IMR-90 (cell line): ENCODE results near the gene PPIP5K2. TPM values are rescaled to one million over a fixed set of nuclear protein-coding genes. Genes with fewer than 3 reads are reported as not detected.

Experiments
- ATAC-seq: fragments of 200-7000 bp; cut with Tn5 transposase; 2 replicates; pipeline ENCODE4 v1.9.1; 2020; ENCODE audit warnings: low read depth, mild to moderate bottlenecking, moderate library complexity
- BruUV-seq: library from RNA; stranded (reverse); fragments of 400-500 nt; replicated peaks from 2 replicates; lab custom pipeline; 2021; lab: Mats Ljungman, UMichigan
- CTCF ChIA-PET: fragments of 300-600 bp; formaldehyde crosslinking; extraction: SDS; loops from one replicate; lab custom pipeline; 2021; ENCODE audit warnings: antibody characterized with exemption; lab: Yijun Ruan, JAX
- POLR2A ChIA-PET: fragments of 300-600 bp; sonication (Branson Sonifier 250); formaldehyde crosslinking; loops from one replicate; lab custom pipeline; 2022; ENCODE audit warnings: antibody characterized with exemption; ENCODE audit not compliant: unreplicated experiment; lab: Charles Lee
- DNase-seq: peaks from one replicate; pipeline ENCODE4 v3.0.0; 2013
- H2AFZ ChIP-seq: replicated peaks from 2 replicates; pipeline ENCODE3; 2013; ENCODE audit warnings: low read length, mild to moderate bottlenecking; ENCODE audit not compliant: poor library complexity
- H2AK5ac ChIP-seq: 2 replicates; pipeline ENCODE4 v1.6.1; 2013; ENCODE audit warnings: low read depth, low read length, inconsistent platforms
- H2AK9ac ChIP-seq: replicated peaks from 2 replicates; pipeline ENCODE3; 2013; ENCODE audit warnings: mild to moderate bottlenecking, low read depth, low read length, moderate library complexity; ENCODE audit not compliant: poor library complexity
- H2BK120ac ChIP-seq: 2 replicates; pipeline ENCODE4 v1.6.1; 2013; ENCODE audit warnings: low read depth, low read length, inconsistent platforms
- H2BK15ac ChIP-seq: 3 replicates; pipeline ENCODE4 v1.6.1; 2013; ENCODE audit warnings: low read depth, low read length, inconsistent platforms
- H2BK20ac ChIP-seq: 2 replicates; pipeline ENCODE4 v1.6.1; 2013; ENCODE audit warnings: low read depth, mild to moderate bottlenecking, inconsistent platforms, low read length, moderate library complexity
- H2BK5ac ChIP-seq: 2 replicates; pipeline ENCODE4 v1.6.1; 2013; ENCODE audit warnings: mild to moderate bottlenecking, low read depth, low read length, inconsistent platforms; ENCODE audit not compliant: poor library complexity, severe bottlenecking
- H3K14ac ChIP-seq: replicated peaks from 2 replicates; pipeline ENCODE4 v1.6.1; 2013; ENCODE audit warnings: low read depth, low read length, inconsistent platforms
- H3K18ac ChIP-seq: 2 replicates; pipeline ENCODE4 v1.6.1; 2013; ENCODE audit warnings: low read depth, low read length, control low read depth
- H3K23ac ChIP-seq: 2 replicates; pipeline ENCODE4 v1.6.1; 2013; ENCODE audit warnings: low read depth, low read length, inconsistent platforms
- H3K27ac ChIP-seq: 2 replicates; pipeline ENCODE4 v1.5.1; 2013; ENCODE audit warnings: mild to moderate bottlenecking, control low read depth, low read length; ENCODE audit not compliant: insufficient read depth
- H3K27me3 ChIP-seq: 2 replicates; pipeline ENCODE4 v1.6.1; 2013; ENCODE audit warnings: low read length; ENCODE audit not compliant: control insufficient read depth, insufficient read depth
- H3K36me3 ChIP-seq: 2 replicates; pipeline ENCODE4 v1.6.1; 2013; ENCODE audit warnings: low read length, mixed read lengths; ENCODE audit not compliant: control insufficient read depth, insufficient read depth
- H3K4ac ChIP-seq: 2 replicates; pipeline ENCODE4 v1.6.1; 2013; ENCODE audit warnings: low read depth, low read length, inconsistent platforms
- H3K4me1 ChIP-seq: 2 replicates; pipeline ENCODE4 v1.6.1; 2013; ENCODE audit warnings: low read length, mixed read lengths; ENCODE audit not compliant: control insufficient read depth, insufficient read depth
- H3K4me2 ChIP-seq: 2 replicates; pipeline ENCODE4 v1.6.1; 2013; ENCODE audit warnings: low read depth, mild to moderate bottlenecking, control low read depth, low read length, moderate library complexity
- H3K4me3 ChIP-seq: 2 replicates; pipeline ENCODE4 v1.5.1; 2013; ENCODE audit warnings: low read depth, mild to moderate bottlenecking, control low read depth, low read length, moderate library complexity; ENCODE audit not compliant: insufficient read depth
- H3K56ac ChIP-seq: 2 replicates; pipeline ENCODE4 v1.6.1; 2013; ENCODE audit warnings: low read length, inconsistent platforms; ENCODE audit not compliant: insufficient read depth; ENCODE audit errors: extremely low read depth
- H3K79me1 ChIP-seq, 2 experiments: 2 replicates each; pipeline ENCODE4 v1.6.1; 2013; ENCODE audit warnings: low read length in 2 of 2, inconsistent platforms in 1 of 2, low read depth in 1 of 2
- H3K9ac ChIP-seq: 2 replicates; pipeline ENCODE4 v1.6.1; 2013; ENCODE audit warnings: low read depth, low read length, control low read depth
- H3K9me1 ChIP-seq: 2 replicates; pipeline ENCODE4 v1.6.1; 2013; ENCODE audit warnings: low read length, inconsistent platforms; ENCODE audit not compliant: insufficient read depth
- H3K9me3 ChIP-seq: 2 replicates; pipeline ENCODE4 v1.6.1; 2013; ENCODE audit warnings: low read length; ENCODE audit not compliant: control insufficient read depth, insufficient read depth
- H4K20me1 ChIP-seq: 2 replicates; pipeline ENCODE4 v1.6.1; 2013; ENCODE audit warnings: low read length, inconsistent platforms; ENCODE audit not compliant: insufficient read depth
- H4K5ac ChIP-seq: 2 replicates; pipeline ENCODE4 v1.6.1; 2013; ENCODE audit warnings: mild to moderate bottlenecking, low read depth, low read length, control low read depth
- H4K8ac ChIP-seq, 2 experiments: 2 replicates each; pipeline ENCODE4 v1.6.1; 2013; ENCODE audit warnings: low read depth in 2 of 2, low read length in 2 of 2, control low read depth in 1 of 2, inconsistent platforms in 1 of 2
- H4K91ac ChIP-seq: 2 replicates; pipeline ENCODE4 v1.6.1; 2013; ENCODE audit warnings: low read depth, low read length, inconsistent platforms; ENCODE audit not compliant: insufficient read depth
- BHLHE40 ChIP-seq: fragments of 150-350 bp; IDR thresholded peaks from 2 replicates; pipeline ENCODE4 v1.6.1; 2016; ENCODE audit warnings: mild to moderate bottlenecking, low read depth, low read length
- CHD1 ChIP-seq: IDR thresholded peaks from 2 replicates; pipeline ENCODE4 v1.6.1; 2012; ENCODE audit warnings: low read depth, low read length, improper control_type of control experiment
- FOS ChIP-seq: fragments of 150-350 bp; IDR thresholded peaks from 2 replicates; pipeline ENCODE4 v1.6.1; 2016; ENCODE audit warnings: low read depth, low read length
- MXI1 ChIP-seq: IDR thresholded peaks from 2 replicates; pipeline ENCODE4 v1.6.1; 2012; ENCODE audit warnings: low read depth, mild to moderate bottlenecking, low read length, moderate library complexity, borderline replicate concordance
- NFE2L2 ChIP-seq: fragments of 150-350 bp; IDR thresholded peaks from 2 replicates; pipeline ENCODE4 v1.6.1; 2016; ENCODE audit warnings: low read depth, mild to moderate bottlenecking, low read length
- RAD21 ChIP-seq: IDR thresholded peaks from 2 replicates; pipeline ENCODE4 v1.6.1; 2012; ENCODE audit warnings: low read length, improper control_type of control experiment
- RCOR1 ChIP-seq: IDR thresholded peaks from 2 replicates; pipeline ENCODE4 v1.6.1; 2012; ENCODE audit warnings: mild to moderate bottlenecking, low read length, improper control_type of control experiment; ENCODE audit not compliant: insufficient replicate concordance
- RFX5 ChIP-seq: IDR thresholded peaks from 2 replicates; pipeline ENCODE4 v1.8.0; 2012; ENCODE audit warnings: low read depth, mild to moderate bottlenecking, low read length, moderate library complexity
- SMC3 ChIP-seq: fragments of 150-350 bp; IDR thresholded peaks from 2 replicates; pipeline ENCODE4 v1.6.1; 2016; ENCODE audit warnings: low read depth, mild to moderate bottlenecking, antibody characterized with exemption, low read length, moderate library complexity
- WGBS, 2 experiments: methylation state at CpG; one replicate each; pipeline versions ENCODE4 v1.1.5 to v1.1.7; 2013; ENCODE audit warnings: missing lambda C conversion rate in 2 of 2; ENCODE audit not compliant: insufficient read length in 1 of 2; ENCODE audit errors: extremely low coverage in 2 of 2; 5-methylcytosine and 5-hydroxymethylcytosine counted together
- dilution Hi-C: fragments of 300-500 bp; cut with HindIII; formaldehyde crosslinking; loops from one replicate; pipeline ENCODE4 v1.14.3; 2018; ENCODE audit warnings: low sequenced_read_pairs; ENCODE audit not compliant: unreplicated experiment
- in situ Hi-C: fragments of 300-500 bp; cut with MboI; formaldehyde crosslinking; loops from 3 replicates; pipeline ENCODE4 v1.14.3; 2019; ENCODE audit warnings: low sequenced_read_pairs, inconsistent platforms, mixed read lengths
- intact Hi-C: fragments of 100-400 bp; cut with micrococcal nuclease; formaldehyde crosslinking; loops from 2 replicates; pipeline ENCODE4 v1.10.0; 2022
- polyA plus RNA-seq, 3 experiments: library from polyadenylated mRNA; depleted of rRNA; stranded (reverse); fragments of >200 nt; gene quantifications; 2 replicates each; pipeline ENCODE4 v1.2.3, GENCODE V29; 2012; ENCODE audit warnings: low replicate concordance in 1 of 3
- total RNA-seq: library from RNA; depleted of rRNA; stranded (reverse); fragments of >200 nt; gene quantifications from 2 replicates; pipeline ENCODE4 v1.2.3, GENCODE V29; 2012
- TF ChIP-seq, protein P1 (sequence below): fragments of 150-350 bp; IDR thresholded peaks from 2 replicates; pipeline ENCODE4 v1.6.1; 2017; ENCODE audit warnings: mild to moderate bottlenecking, antibody characterized with exemption, low read length, low read depth

The PPIP5K2 gene
- total and polyA plus RNA-seq, 2 of the 4 experiments (the other 2 are of a cell fraction) = 32.4 to 67.6 TPM

DNA sequence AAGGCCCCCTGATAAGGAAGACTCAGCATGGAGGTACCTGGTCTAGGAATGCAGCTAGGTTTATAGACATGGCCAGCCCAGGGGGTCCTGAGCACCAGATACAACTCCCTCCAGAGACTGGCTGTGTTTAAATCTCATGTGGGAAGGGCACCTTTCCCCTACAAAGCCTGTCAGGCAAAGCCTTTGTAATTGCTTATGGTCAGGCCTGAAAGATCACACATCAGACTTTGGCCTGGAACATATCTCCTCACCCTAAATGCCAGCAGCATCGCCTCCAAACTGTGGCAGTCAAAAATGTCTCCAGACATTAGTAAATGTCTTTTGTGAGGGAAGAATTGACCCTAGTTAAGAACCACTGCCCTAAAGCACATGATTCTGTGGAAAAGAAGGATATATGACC is 86.9 kb downstream of the PPIP5K2 start:
- Histone ChIP-seq H3K23ac (no peak overlapping the region), H4K8ac (no peak overlapping the region), H4K20me1 (no peaks in the 10 kb centered on the region), H3K36me3 (no peaks in the 10 kb centered on the region), H3K9ac (no peak overlapping the region), H3K9me1 (peaks cover 3% of the 10 kb centered on the region; the same call in 1 of the 2 replicates), H3K14ac (no peak overlapping the region), H2AK5ac (no peak overlapping the region), H4K5ac (no peak overlapping the region), H3K27ac (no peak overlapping the region), H4K91ac (no peak overlapping the region), H3K4me1 (peaks cover 1% of the 10 kb centered on the region; the same call in 1 of the 2 replicates), H2BK5ac (no peak overlapping the region), H2AFZ (no peak overlapping the region), H3K27me3 (no peaks in the 10 kb centered on the region), H3K9me3 (no peaks in the 10 kb centered on the region), H2AK9ac (no peak overlapping the region), H3K4ac (no peak overlapping the region), H2BK20ac (no peak overlapping the region), H3K56ac (no peak overlapping the region), H2BK15ac (no peak overlapping the region), H3K79me1 (no peaks in the 10 kb centered on the region), H3K4me3 (no peak overlapping the region), H2BK120ac (no peak overlapping the region), H3K18ac (no peak overlapping the region), H3K4me2 (no peak overlapping the region)
- in situ Hi-C loops = no loop called here
- whole genome bisulfite sequencing, 2 experiments = no CpG with 5 or more reads among the region's 1 CpG
- TF ChIP-seq, protein P1, sequence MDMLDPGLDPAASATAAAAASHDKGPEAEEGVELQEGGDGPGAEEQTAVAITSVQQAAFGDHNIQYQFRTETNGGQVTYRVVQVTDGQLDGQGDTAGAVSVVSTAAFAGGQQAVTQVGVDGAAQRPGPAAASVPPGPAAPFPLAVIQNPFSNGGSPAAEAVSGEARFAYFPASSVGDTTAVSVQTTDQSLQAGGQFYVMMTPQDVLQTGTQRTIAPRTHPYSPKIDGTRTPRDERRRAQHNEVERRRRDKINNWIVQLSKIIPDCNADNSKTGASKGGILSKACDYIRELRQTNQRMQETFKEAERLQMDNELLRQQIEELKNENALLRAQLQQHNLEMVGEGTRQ = no peak
- TF ChIP-seq NFE2L2 (no peak), SMC3 (no peak), CHD1 (no peak), BHLHE40 (no peak), FOS (no peak), RAD21 (no peak), RFX5 (no peak), RCOR1 (no peak), MXI1 (no peak)
- DNase-seq (no peak), ATAC-seq (no peak)
- intact Hi-C loops = no loop called here
- dilution Hi-C loops = no loop called here
- ChIA-PET CTCF (no interaction called here), POLR2A (no interaction called here)
- BruUV-seq = no TSS peak
